Left lung (tissue), 10 donors: ENCODE data around the gene TOM1. TPM values are rescaled to one million over a fixed set of nuclear protein-coding genes. Genes with fewer than 3 reads are reported as not detected.

Source experiments
- ATAC-seq: fragments of 200-7000 bp; cut with Tn5 transposase; one replicate; pipeline ENCODE4 v1.9.1; 2020; ENCODE audit warnings: moderate library complexity
- DNase-seq, 4 donors: peaks; one replicate each; pipeline ENCODE4 v3.0.0-alpha.2; 2013 to 2020
- H3K27ac ChIP-seq, 2 donors: fragments of 200-600 bp; sonication (generic) in 1 of 2; one replicate each; pipeline versions ENCODE4 v1.5.0 to v1.8.0; 2020 to 2021
- H3K27me3 ChIP-seq, 2 donors: fragments of 200-600 bp; sonication (generic) in 1 of 2; one replicate each; pipeline versions ENCODE4 v1.5.0 to v1.8.0; 2020 to 2021
- H3K36me3 ChIP-seq, 2 donors: fragments of 200-600 bp; sonication (generic) in 1 of 2; one replicate each; pipeline versions ENCODE4 v1.5.0 to v1.8.0; 2020 to 2021
- H3K4me1 ChIP-seq, 2 donors: fragments of 200-600 bp; one replicate each; pipeline ENCODE4 v1.8.0; 2021
- H3K4me3 ChIP-seq, 2 donors: fragments of 200-600 bp; sonication (generic) in 1 of 2; one replicate each; pipeline versions ENCODE4 v1.5.0 to v1.8.0; 2020 to 2021; ENCODE audit warnings: mild to moderate bottlenecking in 1 of 2
- H3K9me3 ChIP-seq, 2 donors: fragments of 200-600 bp; sonication (generic) in 1 of 2; one replicate each; pipeline versions ENCODE4 v1.5.0 to v1.8.0; 2020 to 2021
- intact Hi-C, 2 donors: fragments of 100-400 bp; cut with DNase I; formaldehyde crosslinking; loops; one replicate each; pipeline versions ENCODE4 v1.11.2 to v1.14.2; 2022
- polyA plus RNA-seq, 6 donors: library from polyadenylated mRNA; unstranded; fragments of 120-200 nt; gene quantifications; one replicate each; pipeline ENCODE4 v1.2.1, GENCODE V29; 2013; ENCODE audit not compliant: insufficient read length in 6 of 6
- total RNA-seq, 2 donors: library from RNA; stranded (reverse); fragmentation: NEBNext Ultra II Directional; extraction: Animal tissue kit (Norgen Biotek cat#: 25700); gene quantifications; one replicate each; pipeline ENCODE4 v1.2.1, GENCODE V29; 2021
- TF ChIP-seq, protein P1 (sequence below), 2 donors: fragments of 200-600 bp; sonication (generic) in 1 of 2; IDR thresholded peaks; one replicate each; pipeline versions ENCODE4 v1.5.0 to v1.8.0; 2021; ENCODE audit warnings: antibody characterized with exemption in 2 of 2
- donor health status: DM: no; HTN: yes; CAD: no.
- donor health status: DM: no; HTN: no; CAD: no.

The TOM1 gene
- total and polyA plus RNA-seq, 8 donors = 28.9 to 81.3 (median 32.8) TPM

DNA sequence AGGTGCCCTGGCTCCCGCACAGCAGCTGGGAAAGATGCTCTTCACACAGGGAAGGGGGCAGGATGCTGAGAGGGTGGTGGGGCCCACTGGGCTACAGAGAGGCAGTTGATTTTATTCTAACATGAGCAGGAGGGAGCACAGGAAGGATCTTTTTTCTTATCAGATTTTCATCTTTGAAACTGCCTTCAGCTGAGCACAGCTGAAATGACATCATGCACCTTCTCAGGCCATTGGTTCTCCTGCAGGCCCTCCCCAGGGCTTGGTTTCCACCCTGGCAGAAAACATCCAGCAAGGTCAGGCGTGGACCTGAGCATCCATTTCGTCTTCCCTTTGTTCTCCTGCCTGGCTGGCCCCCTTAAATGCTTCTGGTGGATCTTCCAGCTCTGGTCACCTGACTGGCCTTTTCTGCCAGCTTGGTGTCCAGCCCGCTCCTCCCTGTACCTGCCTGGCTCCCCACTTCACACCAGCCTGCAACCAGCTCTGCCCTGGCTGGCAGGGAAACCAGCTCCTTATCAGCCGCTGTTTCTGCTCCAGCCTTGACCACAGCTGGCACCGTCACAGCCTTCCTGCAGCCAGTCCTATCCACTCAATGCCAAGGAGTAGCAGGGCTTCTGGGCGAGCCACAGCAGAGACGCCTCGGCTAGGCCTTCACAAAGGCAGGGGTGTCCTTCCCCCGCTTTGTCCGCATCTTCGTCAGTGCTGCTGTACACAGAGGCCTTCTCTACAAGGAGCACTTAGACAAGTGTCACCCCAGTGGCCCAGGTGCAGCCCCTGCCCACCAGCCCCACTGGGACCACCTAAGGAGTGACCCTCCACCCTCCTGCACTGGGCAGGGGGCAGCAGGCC lies 36.5 kb downstream of the TOM1 start:
- intact Hi-C loops = no loop called here
- Histone ChIP-seq H3K27ac (no peak overlapping the region), H3K36me3 (peaks cover 0 to 100% of the 10 kb centered on the region in 2 donors), H3K4me1 (peaks cover 0 to 15% of the 10 kb centered on the region in 2 donors), H3K27me3 (no peaks in the 10 kb centered on the region), H3K4me3 (no peak overlapping the region), H3K9me3 (no peaks in the 10 kb centered on the region)
- peak in 1 of 4 donors; percentile 55 for DNase-seq
- TF ChIP-seq, protein P1, sequence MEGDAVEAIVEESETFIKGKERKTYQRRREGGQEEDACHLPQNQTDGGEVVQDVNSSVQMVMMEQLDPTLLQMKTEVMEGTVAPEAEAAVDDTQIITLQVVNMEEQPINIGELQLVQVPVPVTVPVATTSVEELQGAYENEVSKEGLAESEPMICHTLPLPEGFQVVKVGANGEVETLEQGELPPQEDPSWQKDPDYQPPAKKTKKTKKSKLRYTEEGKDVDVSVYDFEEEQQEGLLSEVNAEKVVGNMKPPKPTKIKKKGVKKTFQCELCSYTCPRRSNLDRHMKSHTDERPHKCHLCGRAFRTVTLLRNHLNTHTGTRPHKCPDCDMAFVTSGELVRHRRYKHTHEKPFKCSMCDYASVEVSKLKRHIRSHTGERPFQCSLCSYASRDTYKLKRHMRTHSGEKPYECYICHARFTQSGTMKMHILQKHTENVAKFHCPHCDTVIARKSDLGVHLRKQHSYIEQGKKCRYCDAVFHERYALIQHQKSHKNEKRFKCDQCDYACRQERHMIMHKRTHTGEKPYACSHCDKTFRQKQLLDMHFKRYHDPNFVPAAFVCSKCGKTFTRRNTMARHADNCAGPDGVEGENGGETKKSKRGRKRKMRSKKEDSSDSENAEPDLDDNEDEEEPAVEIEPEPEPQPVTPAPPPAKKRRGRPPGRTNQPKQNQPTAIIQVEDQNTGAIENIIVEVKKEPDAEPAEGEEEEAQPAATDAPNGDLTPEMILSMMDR (IDR thresholded peaks at IDR 0.05) = no peak
- no peak for ATAC-seq

DNA sequence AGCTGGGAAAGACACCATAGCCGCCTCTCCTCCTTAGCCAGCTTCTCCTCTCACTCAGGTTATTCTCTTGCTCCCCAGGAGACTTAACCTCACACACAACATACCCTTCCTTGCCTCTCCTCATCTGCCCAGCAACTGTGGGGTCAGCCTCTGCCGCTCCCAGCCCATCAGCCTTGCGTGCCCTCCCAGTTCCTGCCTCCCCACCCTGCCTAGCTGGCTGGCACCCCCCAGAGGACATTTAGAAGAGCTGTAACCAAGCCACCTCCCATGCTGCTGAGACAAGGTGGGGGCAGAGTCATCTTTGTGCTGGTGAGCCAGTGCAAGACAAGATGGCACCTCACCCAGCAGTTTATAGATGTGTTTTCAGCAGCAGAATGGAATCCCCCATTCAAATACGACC lies 38.2 kb downstream of the TOM1 start:
- Histone ChIP-seq H3K4me3 (no peak overlapping the region), H3K27me3 (no peaks in the 10 kb centered on the region), H3K9me3 (no peaks in the 10 kb centered on the region), H3K4me1 (peaks cover 0 to 11% of the 10 kb centered on the region in 2 donors), H3K36me3 (peaks cover 0 to 96% of the 10 kb centered on the region in 2 donors), H3K27ac (no peak overlapping the region)
- intact Hi-C loops = no loop called here
- TF ChIP-seq, protein P1 (IDR thresholded peaks at IDR 0.05) = no peak
- ATAC-seq (no peak), DNase-seq (no peak)

DNA sequence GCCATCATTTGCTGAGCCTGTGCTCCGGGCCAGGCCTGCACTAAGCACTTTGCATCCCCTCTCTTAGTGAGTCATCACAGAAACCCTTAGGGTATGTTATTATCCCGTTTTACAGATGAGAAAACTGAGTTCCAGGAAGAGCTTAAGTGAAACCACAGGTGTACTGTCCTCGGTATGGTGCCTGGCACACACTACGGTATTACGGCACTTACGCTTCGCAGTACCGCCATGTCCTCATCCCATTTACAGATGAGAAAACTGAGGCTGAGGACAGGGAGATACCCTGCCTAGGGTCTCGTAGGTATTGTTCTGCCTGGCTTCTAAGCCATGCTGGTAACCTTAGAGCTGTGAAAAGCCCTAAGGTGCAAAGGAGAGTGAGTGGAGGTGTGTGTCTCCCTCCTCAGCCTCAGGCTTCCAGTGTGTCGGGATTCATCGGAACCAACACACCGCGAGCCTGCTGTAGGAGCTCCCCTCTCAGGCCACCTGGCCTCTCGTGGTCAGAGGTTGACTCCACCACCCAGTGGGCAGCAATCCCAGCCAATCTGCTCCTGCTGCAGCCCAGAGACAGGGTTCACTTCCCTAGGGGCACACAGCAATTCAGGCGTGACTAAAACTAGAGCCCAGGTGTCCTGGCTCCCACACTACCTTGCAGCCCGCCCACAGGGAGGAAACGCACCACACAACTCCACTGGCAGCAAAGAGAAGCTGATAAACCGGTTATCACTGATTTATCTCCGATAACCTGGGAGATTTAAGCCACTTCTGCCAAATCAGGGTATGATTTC lies 41.6 kb downstream of the TOM1 start:
- no peaks in the 10 kb centered on the region for H3K4me1 ChIP-seq
- peaks cover 0 to 88% of the 10 kb centered on the region in 2 donors for H3K36me3 ChIP-seq
- H3K4me3 ChIP-seq = no peak overlapping the region
- peak in 1 of 4 donors; percentile 40 for DNase-seq
- H3K27ac ChIP-seq = no peak overlapping the region
- no peak for ATAC-seq
- no peaks in the 10 kb centered on the region for H3K9me3 ChIP-seq
- H3K27me3 ChIP-seq = no peaks in the 10 kb centered on the region
- TF ChIP-seq, protein P1 (IDR thresholded peaks at IDR 0.05) = no peak
- intact Hi-C loops = no loop called here

DNA sequence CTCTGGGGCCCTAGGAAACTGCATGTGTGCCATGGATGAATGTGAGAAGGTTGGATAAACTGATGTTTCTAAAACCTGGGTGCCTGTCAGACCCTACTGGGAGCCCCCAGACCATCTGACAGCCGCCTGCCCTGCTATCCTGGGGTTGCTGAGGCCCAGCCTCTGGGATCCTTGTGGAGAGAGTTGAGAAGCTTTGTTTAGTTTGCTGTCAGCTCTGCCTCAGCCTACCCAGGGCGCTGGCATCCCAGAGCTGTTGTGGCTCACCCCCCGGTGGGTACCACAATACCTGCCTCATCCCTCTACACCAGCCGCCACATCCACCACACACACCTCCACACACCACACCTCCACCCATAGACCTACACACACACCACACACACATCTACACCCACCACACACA lies 42.7 kb downstream of the TOM1 start:
- H3K4me1 ChIP-seq = no peaks in the 10 kb centered on the region
- no peak overlapping the region for H3K4me3 ChIP-seq
- TF ChIP-seq, protein P1 (IDR thresholded peaks at IDR 0.05) = no peak
- no peak overlapping the region for H3K27ac ChIP-seq
- DNase-seq (peak in 1 of 4 donors; percentile 47), ATAC-seq (no peak)
- H3K27me3 ChIP-seq = no peaks in the 10 kb centered on the region
- intact Hi-C loops = no loop called here
- no peaks in the 10 kb centered on the region for H3K9me3 ChIP-seq
- peaks cover 0 to 88% of the 10 kb centered on the region in 2 donors for H3K36me3 ChIP-seq
